PC-9 (cell line): ENCODE data around the gene FAM193A. TPM values are rescaled to one million over a fixed set of nuclear protein-coding genes. Genes with fewer than 3 reads are reported as not detected.
A peak's percentile ranks its signal among the peaks of the same experiment; 100 is the strongest.

Experiments
- BruUV-seq: library from RNA; stranded (reverse); fragments of 400-500 nt; replicated peaks from 2 replicates; lab custom pipeline; 2021; lab: Mats Ljungman, UMichigan
- CTCF ChIA-PET: fragments of 300-600 bp; sonication (Branson Sonifier 250); formaldehyde crosslinking; loops from one replicate; lab custom pipeline; 2022; ENCODE audit warnings: antibody characterized with exemption; lab: Charles Lee
- POLR2A ChIA-PET: fragments of 300-600 bp; sonication (Branson Sonifier 250); formaldehyde crosslinking; loops from one replicate; lab custom pipeline; 2022; ENCODE audit warnings: antibody characterized with exemption; ENCODE audit not compliant: unreplicated experiment; lab: Charles Lee
- DNase-seq, 2 experiments: peaks; one replicate each; pipeline versions ENCODE4 v3.0.0 to v3.0.0-alpha.2; 2015 to 2022; ENCODE audit warnings: mixed read lengths in 1 of 2
- H2AFZ ChIP-seq: fragments of 200-600 bp; sonication (generic); 2 replicates; pipeline ENCODE4 v1.8.1; 2017; ENCODE audit warnings: antibody characterized with exemption
- H3F3A ChIP-seq: fragments of 200-600 bp; sonication (generic); 2 replicates; pipeline ENCODE4 v1.8.1; 2017; ENCODE audit warnings: antibody characterized with exemption, mild to moderate bottlenecking, low read depth; ENCODE audit not compliant: insufficient read depth
- H3K27ac ChIP-seq: fragments of 200-600 bp; sonication (generic); 2 replicates; pipeline ENCODE4 v1.6.1; 2016; ENCODE audit warnings: mixed run types
- H3K27me3 ChIP-seq: fragments of 200-600 bp; sonication (generic); 2 replicates; pipeline ENCODE4 v1.6.1; 2016; ENCODE audit warnings: low read depth, mixed run types; ENCODE audit not compliant: insufficient read depth
- H3K36me3 ChIP-seq: fragments of 200-600 bp; sonication (generic); 2 replicates; pipeline ENCODE4 v1.6.1; 2016; ENCODE audit warnings: low read depth, mixed run types
- H3K4me1 ChIP-seq: fragments of 200-600 bp; sonication (generic); replicated peaks from 2 replicates; pipeline ENCODE4 v1.6.1; 2016; ENCODE audit warnings: mixed run types; ENCODE audit not compliant: insufficient read depth
- H3K4me2 ChIP-seq: fragments of 200-600 bp; sonication (generic); 2 replicates; pipeline ENCODE4 v1.6.1; 2017; ENCODE audit warnings: mixed run types
- H3K4me3 ChIP-seq: fragments of 200-600 bp; sonication (generic); 2 replicates; pipeline ENCODE4 v1.6.1; 2016; ENCODE audit warnings: mixed run types
- H3K79me2 ChIP-seq: fragments of 200-600 bp; sonication (generic); 2 replicates; pipeline ENCODE4 v1.6.1; 2017; ENCODE audit warnings: low read depth, mixed run types
- H3K9me2 ChIP-seq: fragments of 200-600 bp; sonication (generic); 2 replicates; pipeline ENCODE4 v1.8.1; 2017; ENCODE audit warnings: mild to moderate bottlenecking; ENCODE audit not compliant: insufficient read depth
- H3K9me3 ChIP-seq: fragments of 200-600 bp; sonication (generic); 2 replicates; pipeline ENCODE4 v1.8.1; 2016; ENCODE audit warnings: low read depth; ENCODE audit not compliant: insufficient read depth
- H4K20me1 ChIP-seq: fragments of 200-600 bp; sonication (generic); 2 replicates; pipeline ENCODE4 v1.8.1; 2017; ENCODE audit not compliant: insufficient read depth
- CTCF ChIP-seq: fragments of 200-600 bp; sonication (generic); conservative IDR thresholded peaks from 2 replicates; pipeline ENCODE4 v1.6.1; 2017; ENCODE audit warnings: mixed run types, antibody characterized with exemption, mild to moderate bottlenecking, moderate library complexity
- EZH2 ChIP-seq: fragments of 200-600 bp; sonication (generic); IDR thresholded peaks from 2 replicates; pipeline ENCODE4 v1.8.0; 2017; ENCODE audit warnings: antibody characterized with exemption, low read depth
- intact Hi-C: fragments of 100-400 bp; cut with micrococcal nuclease; formaldehyde crosslinking; loops from one replicate; pipeline ENCODE4 v1.10.0; 2022; ENCODE audit not compliant: unreplicated experiment
- total RNA-seq: library from RNA; stranded (reverse); gene quantifications from 2 replicates; pipeline ENCODE4 v1.2.3, GENCODE V29; 2021

Gene FAM193A
- total RNA-seq, 1 experiment from 2014 or later: 23.4 TPM

GRCh38 chr4:2698504-2698903 lies 162.1 kb downstream of the FAM193A start:
- Histone ChIP-seq H2AFZ (no peak overlapping the region), H3K9me3 (no peaks in the 10 kb centered on the region), H3K4me3 (no peak overlapping the region), H3K36me3 (no peaks in the 10 kb centered on the region), H3F3A (no peaks in the 10 kb centered on the region), H3K4me1 (no peaks in the 10 kb centered on the region), H3K9me2 (no peaks in the 10 kb centered on the region), H3K79me2 (no peaks in the 10 kb centered on the region), H4K20me1 (no peaks in the 10 kb centered on the region; the same call in 1 of the 2 replicates), H3K4me2 (no peak overlapping the region), H3K27me3 (no peaks in the 10 kb centered on the region), H3K27ac (no peak overlapping the region)
- ChIA-PET POLR2A (no interaction called here), CTCF (no interaction called here)
- no peak for TF ChIP-seq EZH2
- TF ChIP-seq CTCF: no peak
- no TSS peak for BruUV-seq
- intact Hi-C loops: no loop called here
- no peak for DNase-seq

GRCh38 chr4:2698951-2699505 lies 162.6 kb downstream of the FAM193A start:
- CTCF ChIA-PET: no interaction called here
- H3K36me3 ChIP-seq: no peaks in the 10 kb centered on the region
- POLR2A ChIA-PET: interaction anchor here (0.7 kb wide), 1 partner anchor 14 kb away, joined by 7 read pairs; no protein-coding TSS in a partner anchor

GRCh38 chr4:2699534-2699933 lies 163.1 kb downstream of the FAM193A start:
- Histone ChIP-seq H3K4me3 (no peak overlapping the region), H4K20me1 (no peaks in the 10 kb centered on the region; the same call in 1 of the 2 replicates), H3K27ac (no peak overlapping the region), H2AFZ (no peak overlapping the region), H3K27me3 (no peaks in the 10 kb centered on the region), H3K36me3 (no peaks in the 10 kb centered on the region), H3K4me2 (no peak overlapping the region), H3K9me2 (no peaks in the 10 kb centered on the region), H3K9me3 (no peaks in the 10 kb centered on the region), H3K79me2 (no peaks in the 10 kb centered on the region), H3F3A (no peaks in the 10 kb centered on the region), H3K4me1 (no peaks in the 10 kb centered on the region)
- TF ChIP-seq EZH2 (no peak), CTCF (no peak)
- ChIA-PET POLR2A (interaction anchor here (0.7 kb wide), 1 partner anchor 14 kb away, joined by 7 read pairs; no protein-coding TSS in a partner anchor), CTCF (no interaction called here)
- BruUV-seq: TSS peak; percentile 8
- no peak for DNase-seq
- intact Hi-C loops: no loop called here

More at GRCh38 chr4:2698951-2699505, 162.6 kb downstream of the FAM193A start:
- no peak for TF ChIP-seq CTCF
- TF ChIP-seq EZH2: no peak
- Histone ChIP-seq H3K9me2 (no peaks in the 10 kb centered on the region), H3K27ac (no peak overlapping the region), H4K20me1 (no peaks in the 10 kb centered on the region; the same call in 1 of the 2 replicates), H3F3A (no peaks in the 10 kb centered on the region), H3K9me3 (no peaks in the 10 kb centered on the region), H2AFZ (no peak overlapping the region), H3K4me1 (no peaks in the 10 kb centered on the region), H3K79me2 (no peaks in the 10 kb centered on the region), H3K4me2 (no peak overlapping the region), H3K4me3 (no peak overlapping the region), H3K27me3 (no peaks in the 10 kb centered on the region)
- intact Hi-C loops: no loop called here
- BruUV-seq: no TSS peak
- DNase-seq: no peak
